Measurements from ENCODE around the gene HEATR5A.

DNA sequence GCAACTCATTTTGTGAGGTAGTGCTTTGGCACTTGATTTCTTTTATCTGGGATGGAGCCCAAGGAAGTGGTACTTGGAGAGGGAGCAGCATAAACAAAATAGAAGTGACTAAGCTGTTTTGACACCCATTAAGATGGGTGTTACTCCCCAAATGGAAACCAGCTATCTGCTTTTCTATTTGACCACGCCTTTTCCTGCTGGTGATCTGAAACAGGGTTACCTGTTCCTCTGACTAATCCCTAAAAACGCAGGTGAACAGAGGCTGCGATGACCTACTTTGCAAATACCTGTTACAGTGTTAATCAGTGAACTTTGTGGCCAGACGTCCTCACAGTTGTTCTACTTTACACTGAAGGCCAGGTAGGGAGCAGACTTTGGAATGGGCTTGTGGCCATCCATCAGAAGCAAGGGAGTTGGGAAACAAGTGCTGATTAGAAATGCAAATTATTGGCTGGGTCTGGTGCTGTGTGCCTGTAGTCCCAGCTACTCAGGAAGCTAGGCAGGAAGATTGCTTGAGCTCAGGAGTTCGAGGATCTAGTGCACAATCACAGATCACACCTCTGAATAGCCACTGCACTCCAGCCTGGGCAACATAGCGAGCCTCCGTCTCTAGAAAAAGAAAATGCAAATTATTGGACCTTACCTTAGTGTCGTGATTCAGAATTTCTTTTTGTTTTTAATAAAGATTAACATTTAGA is 154.5 kb downstream of the HEATR5A start:
- TF ChIP-seq, protein P1, sequence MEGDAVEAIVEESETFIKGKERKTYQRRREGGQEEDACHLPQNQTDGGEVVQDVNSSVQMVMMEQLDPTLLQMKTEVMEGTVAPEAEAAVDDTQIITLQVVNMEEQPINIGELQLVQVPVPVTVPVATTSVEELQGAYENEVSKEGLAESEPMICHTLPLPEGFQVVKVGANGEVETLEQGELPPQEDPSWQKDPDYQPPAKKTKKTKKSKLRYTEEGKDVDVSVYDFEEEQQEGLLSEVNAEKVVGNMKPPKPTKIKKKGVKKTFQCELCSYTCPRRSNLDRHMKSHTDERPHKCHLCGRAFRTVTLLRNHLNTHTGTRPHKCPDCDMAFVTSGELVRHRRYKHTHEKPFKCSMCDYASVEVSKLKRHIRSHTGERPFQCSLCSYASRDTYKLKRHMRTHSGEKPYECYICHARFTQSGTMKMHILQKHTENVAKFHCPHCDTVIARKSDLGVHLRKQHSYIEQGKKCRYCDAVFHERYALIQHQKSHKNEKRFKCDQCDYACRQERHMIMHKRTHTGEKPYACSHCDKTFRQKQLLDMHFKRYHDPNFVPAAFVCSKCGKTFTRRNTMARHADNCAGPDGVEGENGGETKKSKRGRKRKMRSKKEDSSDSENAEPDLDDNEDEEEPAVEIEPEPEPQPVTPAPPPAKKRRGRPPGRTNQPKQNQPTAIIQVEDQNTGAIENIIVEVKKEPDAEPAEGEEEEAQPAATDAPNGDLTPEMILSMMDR (IDR thresholded peaks at IDR 0.05 in 8 of 11, conservative IDR thresholded peaks at IDR 0.05 in 3 of 11): no peak
- TF ChIP-seq POLR2A (IDR thresholded peaks at IDR 0.05) (no peak), POLR2AphosphoS5 (IDR thresholded peaks at IDR 0.05) (no peak)
